Fibroblast of skin of scalp (primary cell): ENCODE data around the gene EIF3B.
"Not testable (repeated sequence)": the region's sequence is repeated elsewhere in the genome, so short reads cannot be mapped to it uniquely, and the experiment has no call there.

ENCODE experiments used
- DNase-seq: peaks from one replicate; pipeline ENCODE4 v3.0.0-alpha.2; 2013

Gene EIF3B

DNA sequence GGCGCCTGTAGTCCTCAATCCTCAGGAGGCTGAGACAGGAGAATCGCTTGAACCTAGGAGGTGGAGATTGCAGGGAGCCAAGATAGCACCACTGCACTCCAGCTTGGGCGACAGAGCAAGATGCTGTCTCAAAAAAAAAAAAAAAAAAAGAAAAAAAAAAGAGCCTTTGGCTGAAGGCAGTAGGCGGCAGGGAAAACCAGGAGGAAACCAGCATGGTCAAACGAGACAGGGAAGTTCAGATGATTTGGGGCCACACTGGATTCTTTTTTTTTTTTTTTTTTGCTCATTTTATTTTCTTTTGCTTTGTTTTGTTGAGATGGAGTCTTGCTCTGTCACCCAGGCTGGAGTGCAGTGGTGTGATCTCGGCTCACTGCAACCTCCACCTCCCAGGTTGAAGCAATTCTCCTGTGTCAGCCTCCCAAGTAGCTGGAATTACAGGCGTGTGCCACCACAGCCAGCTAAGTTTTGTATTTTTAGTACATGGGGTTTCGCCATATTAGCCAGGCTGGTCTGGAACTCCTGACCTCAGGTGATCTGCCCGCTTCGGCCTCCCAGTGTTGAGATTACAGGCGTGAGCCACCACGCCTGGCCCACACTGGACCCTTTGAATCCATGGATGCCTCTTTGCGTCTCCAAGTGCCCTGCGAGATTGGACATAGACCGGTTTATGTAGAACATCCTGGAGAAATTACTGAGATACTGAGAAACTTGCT lies 7.1 kb upstream of the EIF3B start:
- DNase-seq, result not testable (repeated sequence)

DNA sequence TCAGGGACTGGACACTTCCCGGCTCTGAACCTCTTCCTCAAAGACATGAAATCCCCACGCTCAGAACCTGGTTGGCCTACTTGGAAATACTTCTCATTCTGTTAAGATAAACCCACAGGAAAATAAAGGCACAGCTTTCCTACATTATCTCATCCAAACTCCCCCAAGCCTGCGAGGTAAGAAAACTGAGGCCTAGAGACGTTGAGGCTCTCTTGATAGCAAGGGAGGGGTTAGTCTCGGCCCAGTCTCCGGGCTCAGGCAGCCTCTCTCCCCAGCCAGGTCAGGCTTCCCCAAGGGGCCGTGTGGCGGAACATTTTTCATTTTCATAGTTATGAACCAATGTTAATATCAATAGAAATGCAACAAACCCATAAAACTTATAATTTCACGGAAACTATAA lies 4.6 kb upstream of the EIF3B start:
- no peak for DNase-seq

DNA sequence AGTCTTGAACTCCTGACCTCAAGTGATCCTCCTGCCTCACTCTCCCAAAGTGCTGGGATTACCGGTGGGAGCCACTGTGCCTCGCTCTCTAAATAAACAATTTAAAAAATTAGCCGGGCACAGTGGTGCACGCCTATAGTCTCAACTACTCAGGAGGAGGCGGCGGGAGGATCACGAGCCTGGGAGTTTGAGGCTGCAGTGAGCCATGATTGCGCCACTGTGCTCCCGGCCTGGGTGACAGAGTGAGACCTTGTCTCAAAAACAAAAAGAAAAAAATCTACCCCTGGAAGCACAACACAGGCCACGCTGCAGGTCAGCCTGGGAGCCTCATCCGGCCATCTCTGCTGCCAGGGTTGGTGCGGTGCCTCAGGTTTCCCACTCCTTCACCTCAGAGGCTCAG lies 3.8 kb upstream of the EIF3B start:
- DNase-seq, result no peak

DNA sequence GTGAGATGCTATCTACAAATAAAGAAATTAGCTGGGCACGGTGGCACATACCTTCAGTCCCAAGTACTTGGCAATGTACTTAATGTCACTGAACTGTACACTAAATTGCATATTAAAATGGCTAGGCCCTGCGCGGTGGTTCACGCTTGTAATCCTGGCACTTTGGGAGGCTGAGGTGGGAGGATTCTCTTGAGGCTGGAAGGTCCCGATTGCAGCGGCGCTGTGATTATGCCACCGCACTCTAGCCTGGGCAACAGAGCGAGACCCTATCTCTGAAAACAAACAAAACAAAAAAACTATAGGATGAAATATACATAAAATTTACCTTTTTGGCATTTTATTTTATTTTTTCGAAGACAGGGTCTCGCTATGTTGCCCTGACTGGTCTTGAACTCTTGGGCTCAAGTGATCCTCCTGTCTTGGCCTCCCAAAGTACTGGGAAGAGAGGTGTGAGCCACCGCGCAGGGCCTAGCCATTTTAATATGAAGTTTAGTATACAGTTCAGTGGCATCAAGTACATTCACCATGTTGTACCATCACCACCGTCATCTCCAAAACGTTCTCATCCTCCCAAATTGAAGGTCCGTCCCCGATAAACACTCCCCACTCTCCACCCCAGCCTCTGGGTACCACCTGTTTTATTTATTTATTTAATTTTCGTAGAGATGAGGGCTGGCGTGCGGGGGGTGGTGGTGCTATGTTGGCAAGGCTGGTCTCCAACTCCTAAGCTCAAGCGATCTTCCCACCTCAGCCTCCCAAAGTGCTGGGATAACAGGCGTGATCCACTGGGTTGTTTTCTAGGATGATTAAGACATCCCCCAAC lies 1.3 kb upstream of the EIF3B start:
- no peak for DNase-seq

DNA sequence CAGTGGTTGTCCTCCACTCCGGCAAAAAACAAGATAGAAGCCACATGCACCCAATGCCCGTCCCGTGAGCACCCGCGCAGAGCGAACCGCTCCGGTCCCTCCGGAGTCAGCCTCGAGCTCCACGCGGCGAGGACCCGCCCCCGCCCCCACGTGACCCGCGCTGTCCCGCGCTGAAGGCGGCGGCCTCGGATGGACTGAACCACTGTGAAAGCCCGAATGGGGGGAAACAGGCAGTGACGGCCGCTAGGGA lies 766 bp upstream of the EIF3B start:
- peak; percentile 91 for DNase-seq

DNA sequence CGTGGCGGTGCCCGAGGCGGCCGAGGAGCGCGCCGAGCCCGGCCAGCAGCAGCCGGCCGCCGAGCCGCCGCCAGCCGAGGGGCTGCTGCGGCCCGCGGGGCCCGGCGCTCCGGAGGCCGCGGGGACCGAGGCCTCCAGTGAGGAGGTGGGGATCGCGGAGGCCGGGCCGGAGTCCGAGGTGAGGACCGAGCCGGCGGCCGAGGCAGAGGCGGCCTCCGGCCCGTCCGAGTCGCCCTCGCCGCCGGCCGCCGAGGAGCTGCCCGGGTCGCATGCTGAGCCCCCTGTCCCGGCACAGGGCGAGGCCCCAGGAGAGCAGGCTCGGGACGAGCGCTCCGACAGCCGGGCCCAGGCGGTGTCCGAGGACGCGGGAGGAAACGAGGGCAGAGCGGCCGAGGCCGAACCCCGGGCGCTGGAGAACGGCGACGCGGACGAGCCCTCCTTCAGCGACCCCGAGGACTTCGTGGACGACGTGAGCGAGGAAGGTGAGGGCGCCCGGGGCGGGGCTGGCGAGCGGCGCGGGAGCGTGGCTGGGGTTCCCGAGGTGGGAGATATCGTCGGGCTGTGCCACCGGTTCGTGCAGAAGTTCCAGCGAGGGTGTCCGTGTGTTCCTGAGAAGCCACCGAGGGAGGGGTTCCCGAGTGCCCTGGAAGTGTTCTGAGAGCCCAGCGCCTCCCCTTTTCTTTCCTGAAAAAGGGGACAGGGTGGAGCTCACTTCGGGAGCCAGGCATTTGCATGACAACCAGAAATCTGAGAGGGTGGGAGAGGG lies 495 bp downstream of the EIF3B start:
- DNase-seq, result peak; percentile 17

DNA sequence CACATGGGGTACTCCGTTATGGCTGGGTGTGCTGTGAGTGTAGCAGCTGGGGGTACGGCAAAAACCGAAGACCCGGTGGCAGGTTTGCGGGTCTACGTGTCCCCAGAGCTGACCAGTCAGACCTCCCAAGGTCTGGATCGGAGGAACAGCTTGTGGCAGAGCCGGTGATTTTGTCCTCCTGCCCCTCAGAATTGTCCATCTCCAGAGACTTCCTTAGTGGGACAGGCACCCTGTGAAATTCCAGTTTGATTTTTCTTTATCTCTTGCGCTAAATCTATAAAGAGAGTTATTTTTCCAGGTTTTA lies 1.0 kb downstream of the EIF3B start:
- no peak for DNase-seq

DNA sequence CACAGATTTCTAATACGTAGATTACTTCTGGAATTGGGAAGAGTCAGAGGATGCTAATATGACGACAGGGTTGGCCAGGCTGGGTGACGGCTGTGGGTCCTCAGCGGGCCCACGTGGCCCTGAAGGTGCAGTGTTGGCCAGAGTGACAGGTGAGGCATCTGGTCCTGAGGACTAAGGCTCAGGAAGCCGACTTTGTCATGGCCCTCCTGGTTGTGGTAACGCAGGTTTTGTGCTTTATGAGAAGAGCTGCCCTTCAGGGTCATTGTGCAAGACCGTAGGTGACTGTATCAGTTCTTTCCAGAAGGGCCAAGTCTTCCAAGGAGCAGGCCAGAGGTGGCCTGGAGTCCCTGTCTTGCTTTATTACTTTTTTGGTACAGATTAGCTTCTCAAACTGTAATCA lies 2.5 kb downstream of the EIF3B start:
- DNase-seq, result no peak

DNA sequence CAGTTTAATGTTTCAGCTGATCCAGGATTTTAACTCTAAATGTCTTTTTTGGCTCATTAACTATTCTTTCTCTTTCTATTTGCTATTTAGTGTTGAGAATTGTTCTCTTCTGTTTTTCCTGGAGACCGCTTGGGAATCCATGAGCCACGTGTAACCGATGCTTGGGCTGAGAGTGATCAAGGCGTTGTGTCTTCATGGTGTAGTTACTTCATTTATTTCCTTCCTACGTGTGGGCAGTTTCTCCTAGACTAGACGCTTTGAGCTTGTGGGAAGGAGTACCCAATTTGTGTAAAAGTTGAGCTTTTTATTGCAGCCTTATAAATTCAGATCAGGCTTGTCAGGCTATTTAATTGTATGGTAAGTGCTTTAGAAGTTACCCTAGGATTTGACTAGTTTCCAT lies 2.9 kb downstream of the EIF3B start:
- DNase-seq, result no peak

DNA sequence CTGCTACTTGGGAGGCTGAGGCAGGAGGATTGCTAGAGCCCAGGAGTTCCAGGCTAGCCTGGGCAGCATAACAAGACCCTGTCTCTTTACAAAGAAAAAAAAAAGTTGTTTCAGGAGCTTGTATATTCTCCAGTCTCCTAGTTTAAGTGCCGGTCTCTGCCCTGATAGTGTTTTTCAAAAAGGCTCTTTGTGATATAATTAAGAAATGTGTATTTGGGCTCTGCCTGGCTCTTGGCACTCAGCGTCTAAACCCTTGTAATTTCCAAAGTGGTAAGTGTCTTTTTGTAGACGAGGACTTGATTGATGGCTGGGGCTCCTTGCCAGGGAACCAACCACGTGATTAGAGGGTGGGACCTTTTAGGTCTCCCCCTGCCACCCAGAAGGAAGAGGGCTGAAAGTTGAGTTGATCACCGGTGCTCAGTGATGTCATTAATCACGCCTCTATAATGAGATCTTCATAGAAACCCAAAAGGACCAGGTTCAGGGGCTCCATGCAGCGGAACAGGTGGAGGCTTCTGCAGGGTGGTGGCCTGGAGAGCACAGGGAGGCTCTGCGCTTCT lies 4.4 kb downstream of the EIF3B start:
- no peak for DNase-seq

DNA sequence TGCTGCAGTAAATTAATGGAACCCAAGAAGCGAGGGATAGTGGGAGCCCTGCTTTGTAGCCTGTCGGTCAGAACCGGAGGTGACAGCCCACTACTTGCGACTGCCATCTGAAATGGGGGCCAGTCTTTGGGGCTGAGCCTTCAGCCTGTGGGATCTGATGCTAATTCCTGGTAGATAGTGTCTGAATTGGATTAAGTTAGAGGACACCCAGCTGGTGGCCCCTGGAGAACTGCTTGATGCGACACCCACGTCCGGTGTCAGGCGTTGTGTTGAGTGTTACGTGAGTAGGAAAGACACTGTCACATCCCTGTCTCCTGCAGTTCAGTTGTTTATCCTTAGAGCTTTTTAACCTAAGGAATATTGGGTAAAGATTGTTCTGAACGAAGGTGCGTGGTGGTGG lies 5.0 kb downstream of the EIF3B start:
- DNase-seq, result no peak

DNA sequence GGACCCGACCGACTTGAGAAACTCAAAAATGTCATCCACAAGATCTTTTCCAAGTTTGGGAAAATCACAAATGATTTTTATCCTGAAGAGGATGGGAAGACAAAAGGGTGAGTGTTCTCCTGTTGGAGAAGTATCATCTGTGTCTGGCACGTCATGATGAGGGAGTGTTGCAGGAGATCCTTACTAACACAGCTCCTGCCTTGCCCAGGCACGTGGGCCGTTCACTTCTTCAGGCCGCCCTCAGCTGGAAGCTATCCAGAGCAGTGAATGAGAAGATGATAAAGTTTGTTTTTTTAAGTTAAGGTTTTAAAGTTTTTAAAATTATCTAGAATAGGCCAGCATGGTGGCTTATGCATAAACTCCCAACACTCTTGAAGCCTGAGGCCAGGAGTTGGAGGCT lies 6.2 kb downstream of the EIF3B start:
- no peak for DNase-seq

DNA sequence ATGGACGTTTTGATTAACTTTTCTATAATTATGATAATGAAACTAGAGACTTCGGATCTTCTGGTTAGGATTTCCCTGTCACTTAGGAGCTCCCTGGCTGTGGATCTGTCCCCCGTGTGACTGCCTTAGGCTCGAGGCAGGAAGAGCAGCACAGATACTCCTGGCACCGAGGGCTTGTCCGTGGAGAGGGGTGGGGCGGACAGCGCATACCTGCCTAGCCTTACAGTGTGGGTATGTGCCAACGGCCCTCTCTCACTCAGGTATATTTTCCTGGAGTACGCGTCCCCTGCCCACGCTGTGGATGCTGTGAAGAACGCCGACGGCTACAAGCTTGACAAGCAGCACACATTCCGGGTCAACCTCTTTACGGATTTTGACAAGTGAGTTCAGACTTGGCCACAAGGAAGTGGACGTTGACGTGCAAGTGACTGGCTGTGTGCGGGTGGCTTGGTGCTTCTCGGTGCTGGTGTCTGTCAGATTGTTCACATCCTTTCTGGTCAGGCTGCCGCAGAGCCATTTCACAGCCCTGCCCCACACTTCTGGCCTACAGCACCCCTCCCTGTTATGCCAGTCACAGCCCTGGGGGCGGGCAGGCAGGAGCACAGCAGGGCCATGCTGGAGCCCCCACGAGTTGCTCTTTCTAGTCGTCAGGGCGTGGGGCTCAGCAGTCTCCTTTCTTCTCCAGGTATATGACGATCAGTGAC lies 7.9 kb downstream of the EIF3B start:
- no peak for DNase-seq

DNA sequence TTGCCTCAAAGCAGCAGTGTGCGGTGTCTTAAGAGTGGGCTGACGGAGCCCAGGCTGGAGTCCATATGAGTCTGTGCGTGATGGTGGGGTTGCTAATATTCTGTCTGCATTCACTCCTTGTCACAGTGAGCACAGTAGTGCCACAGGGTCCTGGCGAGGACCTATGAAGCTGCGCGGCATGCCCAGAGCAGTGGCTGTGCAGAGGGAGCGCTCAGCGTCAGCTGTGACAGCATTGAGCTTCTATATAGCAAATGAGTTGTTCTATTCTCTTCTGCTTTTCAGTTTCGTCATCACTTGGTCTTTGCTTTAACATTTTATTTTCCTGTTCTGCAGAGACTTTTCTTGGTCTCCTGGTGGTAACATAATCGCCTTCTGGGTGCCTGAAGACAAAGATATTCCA lies 14.5 kb downstream of the EIF3B start:
- DNase-seq, result no peak

DNA sequence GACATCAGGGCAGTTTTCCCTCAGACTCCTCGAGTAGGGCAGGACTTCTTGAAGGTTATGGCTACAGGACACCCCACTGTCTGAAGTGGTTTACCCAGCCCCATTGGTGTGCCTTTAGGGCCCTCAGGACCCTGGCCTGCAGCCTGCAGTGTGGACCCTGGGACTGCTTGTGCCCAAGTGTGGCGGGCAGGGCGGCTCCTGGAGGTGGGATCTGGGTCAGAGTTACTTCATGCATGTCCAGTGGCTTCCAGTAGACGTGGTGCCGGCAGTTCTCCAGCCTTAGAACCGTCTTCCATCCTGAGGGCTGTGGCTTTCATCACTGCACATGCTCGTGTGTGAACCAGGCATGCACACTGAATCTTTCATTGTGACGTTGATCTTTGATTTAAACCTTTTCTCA lies 16.7 kb downstream of the EIF3B start:
- DNase-seq, result no peak

DNA sequence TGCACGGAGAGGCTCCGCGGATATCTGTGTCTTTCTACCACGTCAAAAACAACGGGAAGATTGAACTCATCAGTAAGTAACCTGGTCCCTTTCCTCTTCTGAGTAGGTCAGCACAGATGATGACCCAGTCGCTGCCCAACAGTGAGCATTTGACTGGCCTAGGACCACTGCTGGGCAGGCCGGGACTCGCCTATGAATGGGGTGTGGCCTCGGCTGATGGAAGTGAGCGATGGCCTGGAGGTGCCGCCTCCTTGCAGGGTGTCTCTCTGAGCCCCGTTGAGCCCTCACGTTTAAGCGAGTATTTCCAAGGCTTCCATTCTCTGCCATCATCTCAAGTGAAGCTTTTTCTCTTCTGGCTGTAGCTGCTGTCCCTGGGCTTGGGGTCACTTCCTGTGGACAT lies 18.1 kb downstream of the EIF3B start:
- DNase-seq, result no peak

DNA sequence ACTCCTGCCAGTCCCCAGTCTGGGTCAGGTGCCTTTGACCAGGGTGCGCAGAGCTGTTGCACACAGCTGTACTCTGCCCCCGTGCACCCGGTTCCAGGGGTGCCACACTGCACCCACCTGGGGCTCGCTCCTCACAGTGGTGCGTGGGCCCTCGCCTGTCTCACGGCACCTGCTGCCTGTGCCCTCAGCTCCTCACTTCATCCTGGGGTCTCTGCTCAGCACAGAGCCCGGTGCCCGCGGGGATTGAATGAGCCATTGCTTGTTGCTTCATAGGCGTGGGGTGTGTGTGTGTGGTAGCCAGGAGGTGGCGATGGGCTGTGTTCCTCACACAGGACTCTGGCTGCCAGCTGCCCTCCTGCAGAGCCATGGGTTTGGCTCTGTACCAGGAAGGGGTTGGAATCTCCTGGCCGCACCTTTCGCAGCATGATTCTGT lies 18.5 kb downstream of the EIF3B start:
- peak; percentile 11 for DNase-seq

DNA sequence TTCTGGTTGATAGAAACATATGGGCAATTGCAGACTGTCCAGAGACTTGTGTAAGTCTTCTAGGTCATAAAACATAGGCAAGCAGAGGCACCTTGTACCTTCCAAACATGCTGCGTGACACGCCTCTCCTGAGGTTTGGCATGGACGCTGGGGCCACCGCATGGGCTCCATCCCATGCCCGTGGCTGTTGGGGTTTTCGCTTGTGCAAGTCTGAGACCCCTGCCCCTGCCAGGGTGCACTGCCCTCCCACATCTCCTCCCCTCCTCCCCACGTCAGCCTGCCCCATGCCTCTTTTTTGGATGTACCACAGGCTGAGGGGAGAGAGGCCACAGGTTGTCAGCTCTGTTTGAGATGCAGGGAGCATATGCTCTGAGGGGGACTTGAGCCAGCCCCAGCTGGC lies 19.0 kb downstream of the EIF3B start:
- no peak for DNase-seq

DNA sequence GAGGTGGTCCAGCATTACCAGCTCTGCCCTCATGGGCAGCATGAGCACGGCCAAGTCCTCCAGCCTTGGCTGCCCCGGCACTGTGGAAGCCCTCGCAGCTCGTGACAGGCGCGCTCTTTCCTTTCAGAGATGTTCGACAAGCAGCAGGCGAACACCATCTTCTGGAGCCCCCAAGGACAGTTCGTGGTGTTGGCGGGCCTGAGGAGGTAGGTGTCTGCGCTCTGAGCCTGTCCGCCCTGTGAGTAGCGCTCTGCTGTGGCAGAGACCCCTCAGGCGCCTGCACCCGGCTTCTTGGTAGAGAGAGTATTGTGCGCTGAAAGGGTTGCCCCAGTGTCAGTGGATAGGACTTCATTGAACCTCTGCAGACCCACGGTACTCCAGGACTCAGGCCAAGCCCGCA lies 19.8 kb downstream of the EIF3B start:
- no peak for DNase-seq

DNA sequence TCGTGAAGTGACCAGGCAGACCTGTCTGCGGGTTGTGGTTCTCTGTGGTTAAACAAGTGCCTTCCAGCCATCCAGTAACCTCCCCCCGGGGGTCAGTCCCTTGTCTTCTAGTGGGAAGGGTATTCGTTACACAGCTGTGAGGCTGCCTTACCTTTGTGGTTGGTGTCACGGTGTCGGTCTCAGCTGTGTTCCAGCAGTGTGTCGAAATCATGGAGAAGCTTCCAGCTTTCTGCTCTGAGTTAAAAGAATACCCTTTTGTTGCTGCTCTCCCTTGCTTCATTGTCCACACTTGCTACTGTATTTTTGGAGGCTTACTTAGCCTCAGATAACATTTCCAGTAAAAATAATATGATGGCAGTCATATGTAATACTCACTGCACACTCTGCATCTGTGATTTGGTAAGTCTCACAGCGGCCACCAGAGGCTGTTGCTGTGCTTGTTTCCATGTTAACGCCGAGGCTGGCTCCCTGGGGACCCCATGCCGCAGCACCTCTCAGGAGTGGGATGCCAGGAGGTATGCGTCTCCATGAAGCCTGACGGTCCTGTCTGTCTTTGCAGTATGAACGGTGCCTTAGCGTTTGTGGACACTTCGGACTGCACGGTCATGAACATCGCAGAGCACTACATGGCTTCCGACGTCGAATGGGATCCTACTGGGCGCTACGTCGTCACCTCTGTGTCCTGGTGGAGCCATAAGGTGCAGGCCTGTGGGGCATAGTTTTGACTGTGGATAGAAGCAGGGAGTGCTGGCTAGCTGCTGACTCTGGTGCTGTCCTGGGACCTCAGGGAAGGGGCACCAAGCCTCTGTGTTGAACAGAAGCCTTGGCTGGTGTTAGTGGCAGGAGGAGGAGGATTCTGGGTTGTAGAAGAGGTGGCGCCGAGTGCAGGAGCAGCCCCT lies 20.5 kb downstream of the EIF3B start:
- DNase-seq, result no peak

DNA sequence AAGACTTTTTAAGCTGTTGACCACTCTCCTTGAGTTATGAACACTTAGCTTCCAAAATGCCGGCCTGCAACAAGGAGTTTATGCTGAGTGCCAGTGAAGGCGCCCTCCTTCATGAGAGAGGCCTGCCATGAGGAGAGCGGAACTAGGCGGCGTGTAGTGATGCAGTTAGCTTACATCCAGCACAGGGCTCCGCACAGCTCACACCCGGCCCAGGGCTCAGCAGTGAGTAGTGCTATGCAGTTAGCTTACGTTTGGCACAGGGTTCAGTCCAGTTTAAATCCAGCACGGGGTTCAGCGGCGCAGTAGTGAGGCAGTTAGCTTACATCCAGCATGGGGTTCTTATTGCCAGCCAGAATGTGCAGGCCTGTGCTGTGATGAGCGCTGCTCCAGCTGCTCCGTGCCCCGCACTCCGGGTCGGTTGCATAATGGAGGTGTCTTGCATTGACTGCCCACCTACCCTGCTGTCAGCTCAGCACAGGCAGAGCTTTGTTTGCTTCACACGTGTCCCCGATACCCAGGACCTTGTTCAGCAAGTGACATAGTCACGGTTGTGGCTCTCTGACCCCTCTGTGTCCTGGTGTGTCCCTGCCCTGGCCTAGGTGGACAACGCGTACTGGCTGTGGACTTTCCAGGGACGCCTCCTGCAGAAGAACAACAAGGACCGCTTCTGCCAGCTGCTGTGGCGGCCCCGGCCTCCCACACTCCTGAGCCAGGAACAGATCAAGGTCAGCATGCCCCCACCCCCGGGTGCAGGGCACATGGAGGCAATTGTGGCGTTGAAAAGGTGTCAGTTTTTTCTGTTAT lies 21.9 kb downstream of the EIF3B start:
- no peak for DNase-seq
